ENCODE measurements around the gene TMEM51.

The TMEM51 gene

DNA sequence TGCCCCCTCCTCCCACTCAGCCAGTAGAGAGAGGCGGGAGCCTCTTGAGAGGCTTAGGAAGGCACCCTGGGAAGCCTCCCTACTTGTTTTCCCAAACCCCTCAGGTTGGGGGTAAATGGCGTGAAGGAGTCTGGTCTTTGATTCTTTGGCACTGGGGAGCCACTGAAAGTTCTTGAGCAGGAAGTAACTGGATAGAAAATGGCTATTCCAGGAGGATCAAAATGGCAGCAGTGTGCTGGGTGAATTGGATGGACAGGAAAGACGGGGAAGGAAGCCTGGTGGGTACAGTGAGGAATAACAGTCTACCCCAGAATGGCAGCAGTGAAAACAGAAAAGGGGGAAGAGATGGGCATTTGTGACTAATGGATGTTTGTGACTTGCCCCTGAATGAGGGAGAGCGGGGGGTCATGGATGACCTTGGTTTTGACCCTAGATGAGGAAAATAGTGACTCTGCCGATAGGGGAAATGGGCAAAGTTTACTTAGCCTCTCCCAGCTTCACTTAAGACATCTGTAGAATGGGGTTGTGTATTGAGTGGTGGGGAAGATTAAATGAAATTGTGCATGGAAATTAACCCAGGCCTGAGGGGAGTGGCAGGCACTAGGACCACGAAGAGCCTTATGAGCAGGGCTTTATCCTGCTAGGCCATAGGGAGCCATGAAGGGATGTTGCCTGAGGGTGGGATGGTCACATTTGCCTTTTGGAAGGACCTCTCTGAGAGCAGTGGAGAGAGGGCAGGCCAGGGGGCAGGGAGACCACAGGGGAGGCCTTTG, 32.7 kb downstream of the TMEM51 start:
- TF ChIP-seq POLR2AphosphoS5 (IDR thresholded peaks at IDR 0.05; ENCODE audit: low read depth, low read length) (no peak), TAF1 (IDR thresholded peaks at IDR 0.05; ENCODE audit: borderline replicate concordance, insufficient read depth, low read length) (no peak), SIN3A (IDR thresholded peaks at IDR 0.05; ENCODE audit: borderline replicate concordance, insufficient read depth, low read length) (no peak), FOXP2 (optimal IDR thresholded peaks at IDR 0.05; ENCODE audit: borderline replicate concordance, extremely low read depth, extremely low read length, insufficient read depth) (no peak)
- TF ChIP-seq, protein P1, sequence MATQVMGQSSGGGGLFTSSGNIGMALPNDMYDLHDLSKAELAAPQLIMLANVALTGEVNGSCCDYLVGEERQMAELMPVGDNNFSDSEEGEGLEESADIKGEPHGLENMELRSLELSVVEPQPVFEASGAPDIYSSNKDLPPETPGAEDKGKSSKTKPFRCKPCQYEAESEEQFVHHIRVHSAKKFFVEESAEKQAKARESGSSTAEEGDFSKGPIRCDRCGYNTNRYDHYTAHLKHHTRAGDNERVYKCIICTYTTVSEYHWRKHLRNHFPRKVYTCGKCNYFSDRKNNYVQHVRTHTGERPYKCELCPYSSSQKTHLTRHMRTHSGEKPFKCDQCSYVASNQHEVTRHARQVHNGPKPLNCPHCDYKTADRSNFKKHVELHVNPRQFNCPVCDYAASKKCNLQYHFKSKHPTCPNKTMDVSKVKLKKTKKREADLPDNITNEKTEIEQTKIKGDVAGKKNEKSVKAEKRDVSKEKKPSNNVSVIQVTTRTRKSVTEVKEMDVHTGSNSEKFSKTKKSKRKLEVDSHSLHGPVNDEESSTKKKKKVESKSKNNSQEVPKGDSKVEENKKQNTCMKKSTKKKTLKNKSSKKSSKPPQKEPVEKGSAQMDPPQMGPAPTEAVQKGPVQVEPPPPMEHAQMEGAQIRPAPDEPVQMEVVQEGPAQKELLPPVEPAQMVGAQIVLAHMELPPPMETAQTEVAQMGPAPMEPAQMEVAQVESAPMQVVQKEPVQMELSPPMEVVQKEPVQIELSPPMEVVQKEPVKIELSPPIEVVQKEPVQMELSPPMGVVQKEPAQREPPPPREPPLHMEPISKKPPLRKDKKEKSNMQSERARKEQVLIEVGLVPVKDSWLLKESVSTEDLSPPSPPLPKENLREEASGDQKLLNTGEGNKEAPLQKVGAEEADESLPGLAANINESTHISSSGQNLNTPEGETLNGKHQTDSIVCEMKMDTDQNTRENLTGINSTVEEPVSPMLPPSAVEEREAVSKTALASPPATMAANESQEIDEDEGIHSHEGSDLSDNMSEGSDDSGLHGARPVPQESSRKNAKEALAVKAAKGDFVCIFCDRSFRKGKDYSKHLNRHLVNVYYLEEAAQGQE (IDR thresholded peaks at IDR 0.05; ENCODE audit: insufficient read depth in 1 of 2, low read depth in 2 of 2, low read length in 2 of 2): no peak

DNA sequence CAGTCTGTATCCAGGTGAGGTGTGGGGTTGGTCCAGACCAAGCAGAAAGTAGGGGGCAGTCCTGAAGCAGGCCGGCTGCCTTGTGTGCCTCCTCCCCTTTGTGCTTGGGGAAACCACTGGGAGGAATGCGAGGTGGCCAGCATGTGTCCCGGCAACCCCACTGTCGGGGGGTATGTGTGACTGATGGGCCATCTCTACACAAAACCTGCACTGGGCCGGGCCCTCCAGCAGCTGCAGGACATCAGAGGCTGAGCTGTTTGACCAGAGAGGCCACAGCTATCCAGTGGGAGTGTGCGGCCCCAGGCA, 33.3 kb downstream of the TMEM51 start:
- no peak for TF ChIP-seq POLR2AphosphoS5 (IDR thresholded peaks at IDR 0.05; ENCODE audit: low read depth, low read length)
- no peak for TF ChIP-seq TAF1 (IDR thresholded peaks at IDR 0.05; ENCODE audit: borderline replicate concordance, insufficient read depth, low read length)
- TF ChIP-seq FOXP2 (optimal IDR thresholded peaks at IDR 0.05; ENCODE audit: borderline replicate concordance, extremely low read depth, extremely low read length, insufficient read depth): no peak
- TF ChIP-seq, protein P1 (IDR thresholded peaks at IDR 0.05; ENCODE audit: insufficient read depth in 1 of 2, low read depth in 2 of 2, low read length in 2 of 2): no peak
- TF ChIP-seq SIN3A (IDR thresholded peaks at IDR 0.05; ENCODE audit: borderline replicate concordance, insufficient read depth, low read length): no peak

DNA sequence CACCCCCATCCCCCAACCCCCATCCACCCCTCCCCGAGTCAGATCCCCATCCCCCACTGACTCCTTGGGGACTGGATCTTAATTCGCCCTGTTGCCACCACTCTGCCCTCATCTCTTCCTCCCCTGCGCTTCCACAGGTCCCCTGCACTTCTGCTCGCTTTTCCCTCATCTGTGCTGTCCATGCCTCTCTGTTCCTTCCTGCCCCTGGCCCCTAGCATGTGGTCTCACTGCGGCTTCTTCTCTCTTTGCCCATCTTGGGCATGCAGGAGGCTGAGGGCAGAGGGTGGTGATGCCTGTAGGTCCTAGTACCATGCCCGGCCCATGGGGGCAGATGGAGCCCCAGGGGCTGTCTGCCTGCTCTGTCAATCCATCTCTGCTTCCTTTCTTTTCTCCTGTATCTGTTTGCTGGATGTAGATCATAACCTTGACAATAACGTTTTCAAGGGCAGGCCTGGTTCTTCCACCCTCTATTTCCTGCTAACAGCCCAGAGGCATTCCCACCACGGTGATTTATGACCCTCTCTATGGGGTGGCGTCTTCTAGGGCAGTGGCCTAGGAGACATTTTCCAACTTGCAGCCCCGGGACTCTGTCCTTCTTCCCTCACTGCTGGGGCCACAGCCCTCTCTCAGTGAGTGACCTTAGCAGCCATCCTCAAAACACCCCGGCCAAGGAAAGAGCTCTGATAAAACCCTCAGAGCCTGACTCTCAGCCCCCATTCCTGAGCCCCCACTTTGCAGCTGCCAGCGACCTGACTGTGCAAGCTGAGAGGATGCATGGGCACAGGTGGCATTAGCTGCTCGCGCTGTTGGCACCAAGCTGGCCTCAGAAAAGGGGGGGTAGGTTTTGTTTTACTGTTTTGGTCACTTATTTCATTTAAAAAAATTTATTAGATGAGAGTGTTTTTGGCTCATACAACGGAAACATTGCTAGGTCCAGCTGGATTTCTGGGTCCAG, 33.9 kb downstream of the TMEM51 start:
- no peak for TF ChIP-seq FOXP2 (optimal IDR thresholded peaks at IDR 0.05; ENCODE audit: borderline replicate concordance, extremely low read depth, extremely low read length, insufficient read depth)
- TF ChIP-seq POLR2AphosphoS5 (IDR thresholded peaks at IDR 0.05; ENCODE audit: low read depth, low read length): no peak
- no peak for TF ChIP-seq TAF1 (IDR thresholded peaks at IDR 0.05; ENCODE audit: borderline replicate concordance, insufficient read depth, low read length)
- TF ChIP-seq SIN3A (IDR thresholded peaks at IDR 0.05; ENCODE audit: borderline replicate concordance, insufficient read depth, low read length): no peak
- TF ChIP-seq, protein P1 (IDR thresholded peaks at IDR 0.05; ENCODE audit: insufficient read depth in 1 of 2, low read depth in 2 of 2, low read length in 2 of 2): no peak

DNA sequence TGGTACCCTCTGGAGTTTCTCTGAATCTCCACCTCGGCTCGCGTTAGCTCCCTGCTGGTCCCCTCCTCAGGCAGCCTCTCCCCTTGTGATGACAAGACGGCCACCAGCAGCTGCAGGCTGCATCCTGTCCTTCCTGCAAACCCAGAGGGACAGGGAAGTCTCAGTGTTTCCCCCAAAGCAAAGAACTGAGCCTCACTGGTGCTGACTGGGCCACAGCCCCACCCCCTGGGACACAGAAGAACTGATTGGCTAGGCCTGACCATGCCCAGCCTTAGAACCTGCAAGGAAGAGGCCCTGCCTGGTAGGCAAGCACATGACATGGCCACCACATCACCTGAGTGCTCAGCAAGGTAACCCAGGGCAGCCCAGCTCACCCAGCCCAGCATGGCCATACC, 34.6 kb downstream of the TMEM51 start:
- TF ChIP-seq POLR2AphosphoS5 (IDR thresholded peaks at IDR 0.05; ENCODE audit: low read depth, low read length): no peak
- TF ChIP-seq, protein P1 (IDR thresholded peaks at IDR 0.05; ENCODE audit: insufficient read depth in 1 of 2, low read depth in 2 of 2, low read length in 2 of 2): no peak
- no peak for TF ChIP-seq SIN3A (IDR thresholded peaks at IDR 0.05; ENCODE audit: borderline replicate concordance, insufficient read depth, low read length)
- TF ChIP-seq TAF1 (IDR thresholded peaks at IDR 0.05; ENCODE audit: borderline replicate concordance, insufficient read depth, low read length): no peak
